Caco-2 (cell line): ENCODE results near the gene IGSF11. TPM values are rescaled to one million over a fixed set of nuclear protein-coding genes. Genes with fewer than 3 reads are reported as not detected.

Experiments
- BruUV-seq: library from RNA; stranded (reverse); fragments of 400-500 nt; replicated peaks from 2 replicates; lab custom pipeline; 2021; lab: Mats Ljungman, UMichigan
- CTCF ChIA-PET: fragments of 300-600 bp; sonication (Branson Sonifier 250); formaldehyde crosslinking; loops from one replicate; lab custom pipeline; 2022; ENCODE audit warnings: antibody characterized with exemption; lab: Charles Lee
- POLR2A ChIA-PET: fragments of 300-600 bp; sonication (Branson Sonifier 250); formaldehyde crosslinking; loops from one replicate; lab custom pipeline; 2022; ENCODE audit warnings: antibody characterized with exemption; lab: Charles Lee
- DNase-seq, 2 experiments: peaks; one replicate each; pipeline versions ENCODE4 v3.0.0 to v3.0.0-alpha.2; 2020 to 2022
- H3K27me3 ChIP-seq: replicated peaks from 2 replicates; pipeline ENCODE4 v1.6.0; 2011; ENCODE audit warnings: low read length; ENCODE audit not compliant: control insufficient read depth, insufficient read depth
- H3K36me3 ChIP-seq: 2 replicates; pipeline ENCODE4 v1.5.1; 2011; ENCODE audit warnings: low read length; ENCODE audit not compliant: control insufficient read depth, insufficient read depth
- H3K4me1 ChIP-seq: fragments of 250-450 bp; sonication (Bioruptor Pico); 2 replicates; pipeline ENCODE4 v1.5.1; 2020; ENCODE audit warnings: mild to moderate bottlenecking
- H3K4me3 ChIP-seq: 2 replicates; pipeline ENCODE4 v1.5.1; 2011; ENCODE audit warnings: low read depth, mild to moderate bottlenecking, control low read depth, low read length
- H3K9me3 ChIP-seq: fragments of 250-450 bp; sonication (Bioruptor Pico); 2 replicates; pipeline ENCODE4 v1.5.1; 2020; ENCODE audit warnings: mild to moderate bottlenecking, moderate library complexity
- H3K27ac Mint-ChIP-seq: one replicate; pipeline ENCODE4 v1.8.0; 2022; ENCODE audit warnings: mixed read lengths; ENCODE audit not compliant: unreplicated experiment
- H3K27me3 Mint-ChIP-seq: one replicate; pipeline ENCODE4 v1.8.0; 2022; ENCODE audit warnings: mixed read lengths; ENCODE audit not compliant: insufficient read depth, unreplicated experiment
- H3K36me3 Mint-ChIP-seq: one replicate; pipeline ENCODE4 v1.8.0; 2022; ENCODE audit warnings: mild to moderate bottlenecking, mixed read lengths; ENCODE audit not compliant: insufficient read depth, unreplicated experiment
- H3K4me1 Mint-ChIP-seq: one replicate; pipeline ENCODE4 v1.8.0; 2022; ENCODE audit warnings: low read depth, mixed read lengths; ENCODE audit not compliant: unreplicated experiment
- H3K4me3 Mint-ChIP-seq: one replicate; pipeline ENCODE4 v1.8.0; 2022; ENCODE audit warnings: mild to moderate bottlenecking, moderate library complexity, mixed read lengths; ENCODE audit not compliant: unreplicated experiment
- H3K9me3 Mint-ChIP-seq: one replicate; pipeline ENCODE4 v1.8.0; 2022; ENCODE audit warnings: mixed read lengths; ENCODE audit not compliant: unreplicated experiment
- intact Hi-C: fragments of 100-400 bp; cut with micrococcal nuclease; formaldehyde crosslinking; loops from one replicate; pipeline ENCODE4 v1.10.0; 2022; ENCODE audit not compliant: unreplicated experiment
- total RNA-seq: library from RNA; stranded (reverse); gene quantifications from 2 replicates; pipeline ENCODE4 v1.2.3, GENCODE V29; 2022
- TF ChIP-seq, protein P1 (sequence below), 2 experiments: fragments of 200-600 bp in 1 of 2; IDR thresholded peaks; 1 replicate in 1 of 2; 2 replicates in 1 of 2; pipeline versions ENCODE4 v1.5.1 to v1.8.0; 2011 to 2022; ENCODE audit warnings: antibody characterized with exemption in 1 of 2, control low read depth in 1 of 2, inconsistent platforms in 1 of 2, low read depth in 1 of 2, low read length in 1 of 2, mild to moderate bottlenecking in 1 of 2, moderate library complexity in 1 of 2; ENCODE audit not compliant: insufficient read depth in 1 of 2, severe bottlenecking in 1 of 2, unreplicated experiment in 1 of 2

Gene IGSF11
- total RNA-seq, 1 experiment from 2014 or later, result 0.41 TPM

DNA sequence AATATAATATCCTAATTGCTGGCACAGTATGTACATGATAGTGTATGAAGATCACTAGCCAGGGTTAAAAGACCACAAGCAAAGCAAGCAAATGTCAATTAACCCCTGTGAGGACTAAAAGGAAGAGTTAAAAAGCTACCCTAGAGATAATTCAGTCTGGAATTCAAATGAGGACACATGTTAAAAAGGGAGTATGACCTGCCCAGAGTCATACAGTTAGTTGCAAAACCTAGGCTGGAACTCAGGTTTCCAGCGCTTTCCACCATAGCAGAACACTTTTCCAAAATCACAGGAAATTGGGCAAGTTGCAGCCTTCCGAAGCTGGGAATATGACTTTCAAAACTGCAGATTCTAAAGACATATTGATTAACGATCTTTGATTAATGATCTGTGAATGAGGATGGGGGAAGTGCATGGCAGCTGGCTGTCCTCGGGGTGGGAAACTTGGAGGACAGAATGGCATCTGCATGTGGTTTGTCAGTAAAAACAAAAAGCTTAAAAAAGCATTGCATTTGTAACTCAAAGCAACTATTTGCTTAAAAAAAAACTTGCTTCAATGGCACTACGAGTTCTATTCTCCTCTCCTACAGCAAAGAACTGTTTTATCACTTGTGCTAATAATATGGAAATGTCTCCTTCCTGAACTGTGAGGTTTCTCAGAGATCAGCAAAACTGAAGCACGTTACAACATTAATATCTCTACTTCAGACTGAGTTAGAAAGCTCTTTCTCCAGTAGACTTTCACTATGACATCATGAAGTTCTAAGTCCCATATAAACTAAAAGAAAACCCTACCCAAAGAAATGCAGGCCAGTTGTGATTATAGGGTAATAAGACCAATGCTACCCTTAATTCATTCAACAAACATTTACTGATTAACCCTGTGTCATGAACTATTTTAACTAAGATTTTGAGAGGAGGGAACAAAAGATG lies 46.2 kb downstream of the IGSF11 start:
- TF ChIP-seq, protein P1, sequence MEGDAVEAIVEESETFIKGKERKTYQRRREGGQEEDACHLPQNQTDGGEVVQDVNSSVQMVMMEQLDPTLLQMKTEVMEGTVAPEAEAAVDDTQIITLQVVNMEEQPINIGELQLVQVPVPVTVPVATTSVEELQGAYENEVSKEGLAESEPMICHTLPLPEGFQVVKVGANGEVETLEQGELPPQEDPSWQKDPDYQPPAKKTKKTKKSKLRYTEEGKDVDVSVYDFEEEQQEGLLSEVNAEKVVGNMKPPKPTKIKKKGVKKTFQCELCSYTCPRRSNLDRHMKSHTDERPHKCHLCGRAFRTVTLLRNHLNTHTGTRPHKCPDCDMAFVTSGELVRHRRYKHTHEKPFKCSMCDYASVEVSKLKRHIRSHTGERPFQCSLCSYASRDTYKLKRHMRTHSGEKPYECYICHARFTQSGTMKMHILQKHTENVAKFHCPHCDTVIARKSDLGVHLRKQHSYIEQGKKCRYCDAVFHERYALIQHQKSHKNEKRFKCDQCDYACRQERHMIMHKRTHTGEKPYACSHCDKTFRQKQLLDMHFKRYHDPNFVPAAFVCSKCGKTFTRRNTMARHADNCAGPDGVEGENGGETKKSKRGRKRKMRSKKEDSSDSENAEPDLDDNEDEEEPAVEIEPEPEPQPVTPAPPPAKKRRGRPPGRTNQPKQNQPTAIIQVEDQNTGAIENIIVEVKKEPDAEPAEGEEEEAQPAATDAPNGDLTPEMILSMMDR (IDR thresholded peaks at IDR 0.05; ENCODE audit: insufficient read depth in 1 of 2, low read depth in 1 of 2, low read length in 1 of 2, severe bottlenecking in 1 of 2, unreplicated experiment in 1 of 2), result no peak
- Mint-ChIP-seq H3K9me3 (no peaks in the 10 kb centered on the region), H3K4me1 (no peaks in the 10 kb centered on the region), H3K27me3 (peaks cover 15% of the 10 kb centered on the region), H3K27ac (no peak overlapping the region), H3K36me3 (no peaks in the 10 kb centered on the region), H3K4me3 (no peak overlapping the region)
- ChIA-PET CTCF (no interaction called here), POLR2A (no interaction called here)
- no peak overlapping the region for H3K4me3 ChIP-seq
- no peak for DNase-seq
- H3K36me3 ChIP-seq, result no peaks in the 10 kb centered on the region
- no TSS peak for BruUV-seq
- no peaks in the 10 kb centered on the region for H3K27me3 ChIP-seq
- intact Hi-C loops, result no loop called here
- no peaks in the 10 kb centered on the region for H3K4me1 ChIP-seq
- H3K9me3 ChIP-seq, result no peaks in the 10 kb centered on the region

DNA sequence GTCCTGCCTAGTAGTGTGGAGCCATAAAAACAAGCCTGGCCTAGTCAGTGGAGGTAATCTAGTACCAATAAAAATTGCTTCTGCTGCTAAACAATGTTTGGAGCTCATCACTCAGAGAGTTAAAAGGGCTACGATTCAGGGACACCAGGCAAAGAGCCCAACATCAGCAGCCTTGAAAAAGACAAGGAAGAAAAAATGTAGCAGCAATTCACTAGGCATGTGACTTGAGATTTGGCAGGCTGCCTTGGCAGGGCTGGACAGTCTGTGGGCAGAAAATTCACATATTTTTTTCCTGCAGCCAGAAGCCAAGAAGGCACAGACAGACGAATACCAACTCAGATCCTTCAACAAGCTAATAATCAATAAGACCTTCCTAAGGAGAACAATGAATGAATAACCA lies 47.2 kb downstream of the IGSF11 start:
- H3K27me3 ChIP-seq, result no peaks in the 10 kb centered on the region
- TF ChIP-seq, protein P1 (IDR thresholded peaks at IDR 0.05; ENCODE audit: insufficient read depth in 1 of 2, low read depth in 1 of 2, low read length in 1 of 2, severe bottlenecking in 1 of 2, unreplicated experiment in 1 of 2), result no peak
- H3K36me3 Mint-ChIP-seq, result no peaks in the 10 kb centered on the region
- BruUV-seq, result no TSS peak
- H3K4me3 ChIP-seq, result no peak overlapping the region
- no peaks in the 10 kb centered on the region for H3K4me1 ChIP-seq
- DNase-seq, result no peak
- H3K4me1 Mint-ChIP-seq, result no peaks in the 10 kb centered on the region
- CTCF ChIA-PET, result no interaction called here
- H3K4me3 Mint-ChIP-seq, result no peak overlapping the region
- H3K9me3 Mint-ChIP-seq, result no peaks in the 10 kb centered on the region
- POLR2A ChIA-PET, result no interaction called here
- H3K36me3 ChIP-seq, result no peaks in the 10 kb centered on the region
- intact Hi-C loops, result no loop called here
- H3K27ac Mint-ChIP-seq, result no peak overlapping the region
- H3K9me3 ChIP-seq, result no peaks in the 10 kb centered on the region
- H3K27me3 Mint-ChIP-seq, result peaks cover 15% of the 10 kb centered on the region

DNA sequence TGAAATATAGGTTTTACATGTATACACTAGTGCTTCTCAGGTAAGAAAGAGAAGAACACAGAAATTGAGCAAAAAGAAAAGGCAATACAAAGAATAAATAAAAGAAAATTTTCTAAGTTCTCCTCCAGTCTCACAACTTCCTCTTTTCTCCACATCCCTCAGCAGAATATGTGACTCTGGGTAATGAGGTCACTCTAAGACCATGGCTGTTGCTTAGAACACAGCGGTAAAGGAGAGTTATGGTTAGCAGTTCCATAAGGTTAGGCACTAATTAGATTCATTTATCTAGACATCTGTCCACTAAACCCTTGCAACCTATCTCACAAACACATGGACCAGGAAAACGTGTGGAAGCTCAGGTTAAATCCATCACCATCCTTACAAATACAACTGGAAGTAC lies 47.9 kb downstream of the IGSF11 start:
- peaks cover 17% of the 10 kb centered on the region for H3K27me3 Mint-ChIP-seq
- H3K4me3 Mint-ChIP-seq, result no peak overlapping the region
- DNase-seq, result no peak
- ChIA-PET CTCF (no interaction called here), POLR2A (no interaction called here)
- Histone ChIP-seq H3K27me3 (no peaks in the 10 kb centered on the region), H3K9me3 (no peaks in the 10 kb centered on the region), H3K4me3 (no peak overlapping the region), H3K4me1 (no peaks in the 10 kb centered on the region), H3K36me3 (no peaks in the 10 kb centered on the region)
- H3K27ac Mint-ChIP-seq, result no peak overlapping the region
- intact Hi-C loops, result no loop called here
- BruUV-seq, result no TSS peak
- TF ChIP-seq, protein P1 (IDR thresholded peaks at IDR 0.05; ENCODE audit: insufficient read depth in 1 of 2, low read depth in 1 of 2, low read length in 1 of 2, severe bottlenecking in 1 of 2, unreplicated experiment in 1 of 2), result no peak
- H3K9me3 Mint-ChIP-seq, result no peaks in the 10 kb centered on the region
- no peaks in the 10 kb centered on the region for H3K4me1 Mint-ChIP-seq
- no peaks in the 10 kb centered on the region for H3K36me3 Mint-ChIP-seq
